H1 (cell line): ENCODE results near the gene SLC37A3. TPM values are rescaled to one million over a fixed set of nuclear protein-coding genes. Genes with fewer than 3 reads are reported as not detected.

Experiments used
- CTCF ChIA-PET: fragments of 300-600 bp; sonication (Branson Sonifier 250); formaldehyde crosslinking; loops from one replicate; lab custom pipeline; 2021; ENCODE audit not compliant: partially characterized antibody; lab: Charles Lee
- POLR2A ChIA-PET: fragments of 300-600 bp; sonication (Branson Sonifier 250); formaldehyde crosslinking; loops from one replicate; lab custom pipeline; 2021; ENCODE audit warnings: inconsistent platforms; ENCODE audit not compliant: partially characterized antibody; lab: Charles Lee
- DNase-seq, 2 experiments: peaks; one replicate each; pipeline versions ENCODE4 v3.0.0 to v3.0.0-alpha.2; 2010 to 2022; ENCODE audit warnings: low spot score in 2 of 2, low read depth in 1 of 2, mixed read lengths in 1 of 2
- FAIRE-seq: peaks from 2 replicates; lab custom pipeline; 2011; peaks lifted over from hg19 to GRCh38; lab: Jason Lieb, UNC
- H2AFZ ChIP-seq: 2 replicates; pipeline ENCODE4 v1.8.1; 2012; ENCODE audit warnings: low read length, inconsistent platforms
- H2AK5ac ChIP-seq: 2 replicates; pipeline ENCODE4 v1.6.1; 2013; ENCODE audit warnings: low read depth, low read length
- H2BK120ac ChIP-seq: replicated peaks from 2 replicates; pipeline ENCODE3; 2013; ENCODE audit warnings: low read depth, low read length, inconsistent platforms
- H2BK12ac ChIP-seq: 2 replicates; pipeline ENCODE4 v1.6.1; 2013; ENCODE audit warnings: low read depth, low read length
- H2BK15ac ChIP-seq: 2 replicates; pipeline ENCODE4 v1.6.1; 2013; ENCODE audit warnings: low read length
- H2BK20ac ChIP-seq: 2 replicates; pipeline ENCODE4 v1.6.1; 2013; ENCODE audit warnings: low read length
- H2BK5ac ChIP-seq: 2 replicates; pipeline ENCODE4 v1.6.1; 2013; ENCODE audit warnings: low read depth, low read length
- H3K14ac ChIP-seq: 2 replicates; pipeline ENCODE4 v1.6.1; 2013; ENCODE audit warnings: inconsistent platforms; ENCODE audit not compliant: insufficient read length
- H3K18ac ChIP-seq: 2 replicates; pipeline ENCODE4 v1.6.1; 2013; ENCODE audit warnings: low read length; ENCODE audit errors: extremely low read depth
- H3K23ac ChIP-seq: 2 replicates; pipeline ENCODE4 v1.6.1; 2013; ENCODE audit warnings: inconsistent platforms; ENCODE audit not compliant: insufficient read length
- H3K23me2 ChIP-seq: 2 replicates; pipeline ENCODE4 v1.6.1; 2013; ENCODE audit warnings: low read depth, low read length
- H3K27ac ChIP-seq: 2 replicates; pipeline ENCODE4 v1.6.1; 2011; ENCODE audit warnings: low read depth, low read length, inconsistent platforms
- H3K27me3 ChIP-seq, 4 experiments: replicated peaks in 1 of 4; 1 replicate in 1 of 4; 2 replicates in 3 of 4; pipeline versions ENCODE4 v1.6.1 to v1.8.1; 2011 to 2013; ENCODE audit warnings: low read length in 3 of 4, mild to moderate bottlenecking in 3 of 4, inconsistent platforms in 2 of 4, mixed read lengths in 2 of 4, moderate library complexity in 1 of 4; ENCODE audit not compliant: control insufficient read depth in 3 of 4, insufficient read depth in 3 of 4; ENCODE audit errors: extremely low read depth in 1 of 4
- H3K36me3 ChIP-seq, 4 experiments: 2 replicates each; pipeline versions ENCODE4 v1.6.1 to v1.8.1; 2011 to 2013; ENCODE audit warnings: mild to moderate bottlenecking in 4 of 4, low read length in 3 of 4, moderate library complexity in 2 of 4, control low read depth in 1 of 4, inconsistent platforms in 1 of 4; ENCODE audit not compliant: insufficient read depth in 4 of 4, control insufficient read depth in 2 of 4
- H3K4ac ChIP-seq: replicated peaks from 2 replicates; pipeline ENCODE3; 2013; ENCODE audit warnings: low read length, low read depth, mixed read lengths, inconsistent platforms; ENCODE audit not compliant: insufficient read length
- H3K4me1 ChIP-seq, 4 experiments: replicated peaks in 1 of 4; 1 replicate in 1 of 4; 2 replicates in 3 of 4; pipeline versions ENCODE4 v1.6.1 to v1.8.1; 2011 to 2013; ENCODE audit warnings: low read length in 3 of 4, inconsistent platforms in 2 of 4, mixed read lengths in 1 of 4; ENCODE audit not compliant: insufficient read depth in 4 of 4, control insufficient read depth in 3 of 4
- H3K4me2 ChIP-seq, 2 experiments: 2 replicates each; pipeline versions ENCODE4 v1.6.1 to v1.8.1; 2011 to 2013; ENCODE audit warnings: low read depth in 2 of 2, low read length in 2 of 2, control low read depth in 1 of 2, inconsistent platforms in 1 of 2, mild to moderate bottlenecking in 1 of 2; ENCODE audit not compliant: insufficient read depth in 1 of 2
- H3K4me3 ChIP-seq, 4 experiments: fragments of 200-600, 300-600 bp in 1 of 4; sonication (generic), shearing (Covaris generic), sonication (Bioruptor Twin) in 1 of 4; 2 replicates each; pipeline versions ENCODE4 v1.5.1 to v1.8.1; 2011 to 2016; ENCODE audit warnings: low read length in 4 of 4, low read depth in 3 of 4, control low read depth in 2 of 4, inconsistent platforms in 2 of 4, mild to moderate bottlenecking in 2 of 4, mixed read lengths in 1 of 4, moderate library complexity in 1 of 4; ENCODE audit not compliant: insufficient read depth in 2 of 4; ENCODE audit errors: extremely low read depth in 1 of 4
- H3K56ac ChIP-seq: replicated peaks from 2 replicates; pipeline ENCODE3; 2013; ENCODE audit warnings: low read depth, mild to moderate bottlenecking, mixed read lengths, low read length, inconsistent platforms; ENCODE audit not compliant: insufficient read length
- H3K79me1 ChIP-seq: 2 replicates; pipeline ENCODE4 v1.6.1; 2013; ENCODE audit warnings: low read depth, low read length, control low read depth
- H3K79me2 ChIP-seq, 2 experiments: 2 replicates each; pipeline versions ENCODE4 v1.6.1 to v1.8.1; 2012 to 2013; ENCODE audit warnings: low read length in 2 of 2, mild to moderate bottlenecking in 2 of 2, inconsistent platforms in 1 of 2; ENCODE audit not compliant: insufficient read depth in 2 of 2, control insufficient read depth in 1 of 2
- H3K9ac ChIP-seq, 4 experiments: replicated peaks in 1 of 4; 1 replicate in 1 of 4; 2 replicates in 3 of 4; pipeline versions ENCODE4 v1.6.1 to v1.8.1; 2011 to 2013; ENCODE audit warnings: low read depth in 3 of 4, low read length in 3 of 4, control low read depth in 2 of 4, mild to moderate bottlenecking in 2 of 4, moderate library complexity in 2 of 4, inconsistent platforms in 1 of 4; ENCODE audit errors: extremely low read depth in 1 of 4
- H3K9me3 ChIP-seq, 2 experiments: 2 replicates each; pipeline versions ENCODE4 v1.6.1 to v1.8.1; 2012 to 2013; ENCODE audit warnings: mild to moderate bottlenecking in 2 of 2, moderate library complexity in 2 of 2, control low read depth in 1 of 2, inconsistent platforms in 1 of 2, low read depth in 1 of 2, low read length in 1 of 2, mixed read lengths in 1 of 2; ENCODE audit not compliant: insufficient read depth in 2 of 2
- H4K20me1 ChIP-seq, 2 experiments: replicated peaks in 1 of 2; 2 replicates each; pipeline versions ENCODE3 to v1.8.1; 2011 to 2013; ENCODE audit warnings: inconsistent platforms in 2 of 2, low read length in 2 of 2, mild to moderate bottlenecking in 1 of 2; ENCODE audit not compliant: insufficient read depth in 2 of 2, control insufficient read depth in 1 of 2
- H4K5ac ChIP-seq: 2 replicates; pipeline ENCODE4 v1.6.1; 2013; ENCODE audit warnings: low read length, low read depth, mixed read lengths, inconsistent platforms; ENCODE audit not compliant: insufficient read length
- H4K8ac ChIP-seq: 2 replicates; pipeline ENCODE4 v1.8.0; 2013; ENCODE audit warnings: mild to moderate bottlenecking, moderate library complexity, low read length, inconsistent platforms; ENCODE audit not compliant: insufficient read depth; ENCODE audit errors: extremely low read depth
- H4K91ac ChIP-seq: replicated peaks from 2 replicates; pipeline ENCODE3; 2013; ENCODE audit warnings: low read length, mixed read lengths, inconsistent platforms; ENCODE audit not compliant: insufficient read length
- POU5F1 ChIP-seq: IDR thresholded peaks from 2 replicates; pipeline ENCODE4 v1.6.1; 2011; ENCODE audit warnings: low read depth, mild to moderate bottlenecking, low read length, moderate library complexity
- WGBS, 2 experiments: shearing (Covaris generic) in 1 of 2; methylation state at CpG; one replicate each; pipeline versions ENCODE4 v1.1.6 to v1.1.7; 2013 to 2015; ENCODE audit warnings: low lambda C conversion rate in 2 of 2, mixed read lengths in 2 of 2, inconsistent platforms in 1 of 2, low coverage in 1 of 2, missing lambda C conversion rate in 1 of 2; ENCODE audit not compliant: insufficient replicate concordance in 2 of 2, insufficient coverage in 1 of 2, insufficient read length in 1 of 2; ENCODE audit errors: extremely low coverage in 1 of 2, missing lambda C conversion rate in 1 of 2; 5-methylcytosine and 5-hydroxymethylcytosine counted together
- polyA plus RNA-seq, 7 experiments: library from polyadenylated mRNA; depleted of rRNA in 3 of 7; stranded (reverse) in 5 of 7; unstranded in 2 of 7; fragments of >200 nt in 5 of 7; fragments of 200-250 nt in 2 of 7; gene quantifications; 1 replicate in 5 of 7; 2 replicates in 1 of 7; 4 replicates in 1 of 7; pipeline versions ENCODE4 v1.2.1 to v1.2.3, GENCODE V29; 2011 to 2013; ENCODE audit warnings: missing spikeins in 2 of 7, mixed read lengths in 2 of 7
- total RNA-seq: library from RNA; stranded (reverse); fragmentation: NEBNext Ultra II Directional; extraction: Animal tissue kit (Norgen Biotek cat#: 25700); gene quantifications from 2 replicates; pipeline ENCODE4 v1.2.1, GENCODE V29; 2021

SLC37A3 gene
- total and polyA plus RNA-seq, 2 of the 8 experiments (the other 6 are each of a cell fraction or from before 2014, with no cell fraction given) = 58.2 to 71.0 TPM

- Histone ChIP-seq H2BK5ac (no peak overlapping the region), H3K9me3 (no peaks in the 10 kb centered on the region), H2BK20ac (no peak overlapping the region), H3K4me3 (peak overlapping the region in 3 of 4 experiments; percentile 62 to 69 (median 67); a peak in 6 of 8 replicates), H3K56ac (no peak overlapping the region), H3K79me1 (no peaks in the 10 kb centered on the region), H3K9ac (peak overlapping the region in 1 of 4 experiments; percentile 67; a peak in 1 of 7 replicates), H3K4ac (no peak overlapping the region), H3K79me2 (no peaks in the 10 kb centered on the region), H3K27ac (no peak overlapping the region), H4K91ac (no peak overlapping the region), H3K23ac (no peak overlapping the region), H4K20me1 (no peaks in the 10 kb centered on the region), H2AFZ (peak overlapping the region; percentile 88), H3K4me1 (peaks cover 0 to 13% (median 2%) of the 10 kb centered on the region in 4 experiments; a peak in 4 of 7 replicates), H2BK12ac (0 out of 2 replicates have a peak overlapping the region, but pooled peaks have one; percentile 52), H3K18ac (no peak overlapping the region), H3K23me2 (no peaks in the 10 kb centered on the region), H3K4me2 (peak overlapping the region; percentile 73 to 78), H2AK5ac (no peak overlapping the region), H3K27me3 (no peaks in the 10 kb centered on the region), H3K14ac (no peak overlapping the region), H3K36me3 (peaks cover 0 to 5% (median 1%) of the 10 kb centered on the region in 4 experiments; a peak in 2 of 8 replicates), H2BK120ac (no peak overlapping the region), H4K5ac (no peak overlapping the region), H2BK15ac (no peak overlapping the region; the same call in 1 of the 2 replicates), H4K8ac (no peak overlapping the region)
- FAIRE-seq (no peak), DNase-seq (no peak)
- WGBS, 2 experiments = 78% methylated on average over 3 of the region's 3 CpGs; no CpG with 5 or more reads in 1 of the 2 experiments
- CTCF ChIA-PET = interaction anchor here (0.6 to 1.6 kb wide), 2 partner anchors 39 to 1291 kb away, joined by 3 to 7 read pairs; no protein-coding TSS in a partner anchor
- POLR2A ChIA-PET = interaction anchor here (0.9 to 2.1 kb wide), 3 partner anchors 15 to 45 kb away, joined by 4 to 10 read pairs (median 4); no protein-coding TSS in a partner anchor
- no peak for TF ChIP-seq POU5F1
These were observed 6.3 kb upstream of the SLC37A3 start for GRCh38 chr7:140404565-140405065.
